Measurements from ENCODE around the gene EPS8L3.

- TF ChIP-seq EZH2 (IDR thresholded peaks at IDR 0.05) (no peak), POLR2AphosphoS5 (IDR thresholded peaks at IDR 0.05; ENCODE audit: borderline replicate concordance, low read depth, low read length) (no peak), FOXP2 (optimal IDR thresholded peaks at IDR 0.05; ENCODE audit: control extremely low read depth, extremely low read length, insufficient read depth) (no peak)
Measured at GRCh38 chr1:109769330-109770078, 5.8 kb upstream of the EPS8L3 start.

Measured in SK-N-MC (cell line).